Epithelial cell of proximal tubule (primary cell): ENCODE results near the gene ADI1. TPM values are rescaled to one million over a fixed set of nuclear protein-coding genes. Genes with fewer than 3 reads are reported as not detected.

Experiments
- DNase-seq: peaks from one replicate; pipeline ENCODE4 v3.0.0-alpha.2; 2011; ENCODE audit warnings: low read depth
- H3K4me3 ChIP-seq: 2 replicates; pipeline ENCODE4 v1.5.1; 2011; ENCODE audit warnings: low read depth, mild to moderate bottlenecking, low read length
- CTCF ChIP-seq: conservative IDR thresholded peaks from 2 replicates; pipeline ENCODE4 v1.5.1; 2012; ENCODE audit warnings: low read depth, mild to moderate bottlenecking, low read length
- total RNA-seq: library from RNA; depleted of rRNA; stranded (reverse); fragments of >200 nt; gene quantifications from 2 replicates; pipeline ENCODE4 v1.2.3, GENCODE V29; 2015

Gene ADI1
- total RNA-seq, 1 donor from 2014 or later = 35.3 TPM

GRCh38 chr2:3536682-3537632, 17.6 kb upstream of the ADI1 start:
- no peak for DNase-seq
- TF ChIP-seq CTCF = peak; percentile 65
- peak overlapping the region; percentile 66 for H3K4me3 ChIP-seq

DNA sequence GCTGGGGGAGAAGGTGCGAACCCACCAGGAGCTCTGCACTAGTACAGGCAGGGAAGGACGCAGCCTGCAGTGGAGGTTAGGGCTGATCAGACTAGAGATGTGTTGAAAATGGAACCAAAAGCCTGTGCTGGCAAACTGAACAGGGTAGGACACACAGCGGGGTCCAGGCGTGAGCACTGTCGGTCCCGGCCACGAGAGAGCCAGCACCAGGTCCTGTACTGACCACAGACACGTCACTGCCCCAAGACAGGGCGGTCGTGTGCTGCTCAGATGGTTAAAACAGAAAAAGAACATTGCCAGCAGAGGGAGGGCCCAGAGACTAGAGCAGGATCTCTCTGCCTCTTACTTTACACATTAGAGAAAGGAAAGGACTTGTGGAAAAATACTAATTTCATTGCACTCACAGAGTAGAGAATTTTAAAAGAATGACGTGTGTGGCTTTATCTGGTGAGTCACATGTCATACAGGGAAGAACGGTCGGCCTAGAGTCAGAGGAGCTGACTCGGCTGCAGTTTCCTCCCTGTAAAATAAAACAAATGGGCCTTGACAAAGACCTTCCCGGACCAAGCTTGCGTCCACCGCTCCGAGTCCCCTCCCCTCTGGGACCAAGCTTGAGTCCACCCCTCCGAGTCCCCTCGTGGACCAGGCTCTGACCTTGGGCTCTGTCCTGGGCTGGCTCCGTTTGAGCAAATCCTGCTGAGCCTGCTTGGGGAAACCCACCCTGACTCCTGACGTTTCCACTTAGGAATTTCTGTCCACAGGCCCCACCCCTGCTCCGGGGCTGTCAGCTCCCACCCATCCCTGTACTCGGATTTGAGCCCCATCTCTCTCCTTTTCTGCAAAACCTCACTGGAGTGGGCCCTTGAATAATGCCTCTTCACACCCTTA, 16.7 kb upstream of the ADI1 start:
- TF ChIP-seq CTCF = peak; percentile 25
- H3K4me3 ChIP-seq = peak overlapping the region; percentile 66
- peak; percentile 66 for DNase-seq

DNA sequence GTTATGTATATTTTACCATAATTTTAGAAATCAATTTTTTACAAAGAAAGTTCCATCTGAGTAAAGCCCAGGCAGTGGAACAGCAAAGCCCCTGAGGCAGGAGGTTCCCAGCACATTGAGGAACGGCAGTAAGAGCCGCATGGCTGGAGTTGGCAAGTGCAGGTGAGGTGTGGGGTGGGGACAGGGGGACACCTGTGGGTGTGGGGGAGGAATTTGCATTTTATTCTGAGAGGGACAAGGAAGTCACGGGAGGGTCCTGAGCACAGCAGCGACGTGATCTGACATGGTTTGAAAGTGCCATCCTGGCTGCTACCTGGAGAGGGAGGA, 16.1 kb upstream of the ADI1 start:
- DNase-seq = no peak
- peak overlapping the region; percentile 66 for H3K4me3 ChIP-seq
- no peak for TF ChIP-seq CTCF

- DNase-seq = no peak
- H3K4me3 ChIP-seq = no peak overlapping the region
- no peak for TF ChIP-seq CTCF
Measured at GRCh38 chr2:3534251-3534814, 15.0 kb upstream of the ADI1 start.

DNA sequence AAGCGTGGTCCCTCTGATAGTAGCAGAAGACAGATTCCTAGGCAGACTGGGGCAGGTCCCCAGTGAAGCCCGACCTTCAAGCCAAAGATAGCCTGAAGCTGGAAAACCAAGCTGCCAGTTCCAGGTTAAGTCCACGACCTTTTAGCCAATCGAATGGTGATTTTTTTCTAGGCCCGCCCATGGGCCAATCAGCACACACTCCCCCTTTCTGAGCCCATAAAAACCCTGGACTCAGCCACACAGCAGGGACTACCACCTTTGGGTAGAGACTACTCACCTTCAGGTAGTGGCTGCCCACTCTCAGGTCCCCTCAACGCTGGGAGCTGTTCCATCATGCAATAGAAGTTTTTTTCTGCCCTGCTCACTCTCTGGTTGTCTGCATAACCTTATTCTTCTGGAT, 14.5 kb upstream of the ADI1 start:
- no peak overlapping the region for H3K4me3 ChIP-seq
- no peak for DNase-seq
- no peak for TF ChIP-seq CTCF

DNA sequence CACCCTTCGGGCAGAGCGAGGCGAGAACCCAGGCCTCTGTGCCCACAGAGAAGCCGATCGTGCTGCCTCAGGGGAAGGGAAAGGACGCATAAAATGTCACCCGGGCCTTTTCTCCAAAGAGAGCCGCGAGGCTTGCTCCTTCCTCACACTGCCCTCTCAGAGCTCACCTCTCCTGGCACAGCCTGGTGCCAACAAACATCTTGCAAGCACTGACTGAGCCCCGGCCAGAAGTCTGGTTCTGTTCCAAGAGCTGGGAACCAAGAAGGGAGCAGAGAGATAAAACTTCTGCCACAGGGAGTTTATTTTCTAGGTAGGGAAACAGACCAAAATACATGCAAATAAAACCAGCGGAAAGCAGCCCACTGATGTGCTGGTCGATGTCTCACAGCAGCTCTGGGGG, 13.6 kb upstream of the ADI1 start:
- no peak overlapping the region for H3K4me3 ChIP-seq
- no peak for TF ChIP-seq CTCF
- DNase-seq = no peak
